Measurements from ENCODE around the gene PLEKHA1.

The PLEKHA1 gene

GRCh38 chr10:122347170-122347841 is 27.2 kb upstream of the PLEKHA1 start:
- DNase-seq (ENCODE audit: low spot score) = no peak

DNA sequence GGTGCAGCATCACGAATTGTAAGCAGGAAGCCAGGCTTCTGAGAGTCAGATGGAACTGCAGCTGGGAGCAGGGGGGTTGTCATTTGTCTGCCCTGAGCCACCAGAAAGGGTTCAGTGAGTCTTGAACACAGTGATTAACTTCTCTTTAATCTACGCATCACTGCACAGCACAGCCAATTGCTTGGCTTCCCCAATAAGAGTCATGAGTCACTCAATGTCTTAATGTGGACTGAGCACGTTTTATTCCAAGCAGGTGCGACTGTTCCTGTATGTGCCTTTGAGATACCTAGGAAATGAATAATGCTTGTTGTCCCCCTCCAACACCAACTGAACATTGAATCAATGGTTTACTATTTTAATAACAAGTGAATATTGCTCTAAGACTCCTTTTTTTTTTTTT is 26.0 kb upstream of the PLEKHA1 start:
- no peak for DNase-seq (ENCODE audit: low spot score)

DNA sequence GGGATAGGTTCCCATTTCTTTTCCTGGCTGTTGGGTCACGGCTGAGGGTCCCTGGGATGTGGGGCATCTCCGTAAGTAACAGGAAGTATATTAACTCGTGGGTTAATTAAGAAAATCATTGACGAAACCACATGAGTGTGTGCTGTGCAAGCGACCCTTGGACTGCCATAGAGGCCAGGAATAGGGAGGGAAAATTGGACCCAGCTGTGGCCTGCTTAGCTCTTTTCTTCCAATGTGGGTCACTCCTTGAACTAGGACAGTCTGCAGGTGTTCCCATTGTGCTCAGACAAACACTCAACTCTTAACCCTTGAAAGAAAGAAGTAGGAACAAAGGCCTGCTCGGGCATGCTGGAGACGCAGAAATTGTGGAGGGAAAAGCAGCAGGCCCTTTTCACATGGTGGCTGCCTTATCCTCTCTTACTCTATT is 25.6 kb upstream of the PLEKHA1 start:
- no peak for DNase-seq (ENCODE audit: low spot score)

- no peak for DNase-seq (ENCODE audit: low spot score)
These were observed 24.6 kb upstream of the PLEKHA1 start for GRCh38 chr10:122349758-122350369.

- no peak for DNase-seq (ENCODE audit: low spot score)
These were observed 23.6 kb upstream of the PLEKHA1 start for GRCh38 chr10:122350893-122351292.

GRCh38 chr10:122352817-122353525 is 21.5 kb upstream of the PLEKHA1 start:
- no peak for DNase-seq (ENCODE audit: low spot score)

DNA sequence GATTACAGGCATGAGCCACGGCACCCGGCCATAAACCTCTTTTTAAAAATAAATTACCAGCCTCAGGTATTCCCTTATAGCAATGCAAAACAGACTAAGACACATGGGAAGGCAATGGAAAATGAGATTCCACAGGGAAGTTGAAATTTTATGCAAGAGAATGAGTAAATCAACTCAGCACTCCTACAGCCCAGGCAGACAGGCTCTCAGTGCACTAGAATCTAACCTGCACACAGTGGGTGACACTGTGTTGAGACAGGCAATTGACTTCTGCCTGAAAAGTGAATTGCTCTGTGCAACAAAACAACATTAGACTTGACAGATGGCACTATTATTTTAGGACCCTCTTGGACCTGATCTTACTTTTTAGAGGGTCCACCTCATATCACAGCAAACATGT is 20.1 kb upstream of the PLEKHA1 start:
- no peak for DNase-seq (ENCODE audit: low spot score)

GRCh38 chr10:122357685-122358084 is 16.8 kb upstream of the PLEKHA1 start:
- DNase-seq (ENCODE audit: low spot score) = no peak

DNA sequence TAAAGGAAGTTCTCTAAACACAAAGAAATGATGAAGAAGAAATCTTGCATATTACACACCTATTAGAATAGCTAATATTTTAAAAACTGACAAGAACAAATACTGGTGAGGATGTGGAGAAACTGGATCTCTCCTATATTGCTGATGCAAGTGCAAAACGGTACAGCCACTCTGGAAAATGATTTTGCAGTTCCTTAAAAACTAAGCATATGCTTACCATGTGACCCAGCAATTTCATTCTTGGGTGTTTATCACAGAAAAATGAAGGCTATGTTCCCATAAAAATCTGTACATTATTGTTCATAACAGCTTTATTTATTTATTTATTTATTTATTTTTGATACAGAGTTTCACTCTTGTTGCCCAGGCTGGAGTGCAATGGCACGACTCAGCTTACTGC is 14.9 kb upstream of the PLEKHA1 start:
- no peak for DNase-seq (ENCODE audit: low spot score)

GRCh38 chr10:122361046-122361445 is 13.5 kb upstream of the PLEKHA1 start:
- DNase-seq (ENCODE audit: low spot score) = no peak

- DNase-seq (ENCODE audit: low spot score) = no peak
These were observed 12.4 kb upstream of the PLEKHA1 start for GRCh38 chr10:122362031-122362592.

- DNase-seq (ENCODE audit: low spot score) = no peak
These were observed 11.9 kb upstream of the PLEKHA1 start for GRCh38 chr10:122362621-122363020.

GRCh38 chr10:122363311-122363710 is 11.2 kb upstream of the PLEKHA1 start:
- no peak for DNase-seq (ENCODE audit: low spot score)

DNA sequence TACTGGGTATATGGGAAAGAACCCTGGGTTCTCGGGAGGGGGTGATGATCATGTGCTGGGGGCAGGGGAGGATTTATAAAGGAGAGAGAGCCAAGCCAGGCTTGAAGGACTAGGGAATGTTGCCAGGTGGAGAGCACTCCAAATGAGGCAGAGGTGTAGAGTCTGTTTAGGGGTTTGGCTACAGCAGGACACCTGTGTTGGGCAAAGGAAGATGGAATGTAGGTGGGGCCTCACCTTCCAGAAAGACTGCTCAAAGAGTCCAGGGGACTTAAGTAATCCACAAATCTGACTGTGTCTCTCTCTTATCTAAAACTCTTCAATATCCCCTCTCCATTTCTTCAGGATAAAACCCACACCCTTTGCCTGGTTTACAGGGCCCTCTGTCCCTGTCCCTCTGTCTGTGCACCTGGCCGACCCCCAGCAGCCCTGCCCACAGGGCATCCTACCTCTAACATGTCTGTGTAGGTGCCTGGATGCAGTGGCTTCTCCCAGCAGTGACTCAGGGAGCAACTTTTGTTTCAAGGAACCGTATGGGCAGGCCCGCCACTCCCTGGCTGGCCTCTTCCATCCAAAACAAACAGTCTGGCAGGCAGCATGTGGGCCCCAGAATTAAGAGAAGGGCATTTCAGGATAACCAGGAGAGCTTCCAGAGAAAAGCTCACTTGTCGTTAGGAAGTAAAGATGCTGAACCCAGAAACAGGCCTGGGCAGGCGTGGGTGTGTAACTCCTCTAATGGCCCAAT is 10.6 kb upstream of the PLEKHA1 start:
- no peak for DNase-seq (ENCODE audit: low spot score)

GRCh38 chr10:122368502-122369254 is 5.8 kb upstream of the PLEKHA1 start:
- DNase-seq (ENCODE audit: low spot score) = no peak

GRCh38 chr10:122373108-122373507 is 1.4 kb upstream of the PLEKHA1 start:
- no peak for DNase-seq (ENCODE audit: low spot score)

- peak; percentile 38 for DNase-seq (ENCODE audit: low spot score)
These were observed 787 bp upstream of the PLEKHA1 start for GRCh38 chr10:122373721-122374120.

- DNase-seq (ENCODE audit: low spot score) = peak; percentile 83
These were observed 561 bp downstream of the PLEKHA1 start for GRCh38 chr10:122374859-122375678.

DNA sequence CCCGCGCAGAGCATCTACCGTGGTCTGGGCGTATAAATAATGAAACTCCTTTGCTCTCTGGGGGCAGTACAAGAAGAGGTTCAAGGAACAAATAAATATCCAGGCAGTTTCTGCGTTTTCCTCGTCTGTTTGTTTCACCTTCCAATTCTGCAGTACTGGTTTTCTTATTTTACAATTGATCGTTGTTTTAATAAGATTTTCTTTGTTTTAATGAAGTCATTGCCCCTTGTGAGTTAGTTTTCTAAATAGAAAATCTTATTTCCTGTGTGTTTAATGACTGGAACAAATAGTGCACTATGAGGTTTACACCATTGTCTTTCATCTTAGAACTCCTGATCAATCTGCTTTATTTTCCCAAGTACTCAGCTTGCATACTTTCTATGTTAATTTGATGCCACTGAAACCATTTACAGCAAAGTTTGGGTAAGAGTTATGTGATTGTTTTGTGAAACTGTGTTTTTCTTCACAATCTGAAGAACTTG is 1.2 kb downstream of the PLEKHA1 start:
- no peak for DNase-seq (ENCODE audit: low spot score)

GRCh38 chr10:122376364-122376961 is 2.0 kb downstream of the PLEKHA1 start:
- no peak for DNase-seq (ENCODE audit: low spot score)
